Brain microvascular endothelial cell (primary cell): Measurements from ENCODE around the gene DIDO1.

ENCODE experiments used
- DNase-seq: peaks from one replicate; pipeline ENCODE4 v3.0.0-alpha.2; 2020
- H3K27ac ChIP-seq: fragments of 250-450 bp; sonication (Bioruptor Pico); 2 replicates; pipeline ENCODE4 v1.5.1; 2020; ENCODE audit warnings: mild to moderate bottlenecking, moderate library complexity
- H3K27me3 ChIP-seq: fragments of 250-450 bp; sonication (Bioruptor Pico); replicated peaks from 2 replicates; pipeline ENCODE4 v1.5.1; 2020; ENCODE audit warnings: mild to moderate bottlenecking
- H3K36me3 ChIP-seq: fragments of 250-450 bp; sonication (Bioruptor Pico); replicated peaks from 2 replicates; pipeline ENCODE4 v1.5.1; 2020; ENCODE audit warnings: mild to moderate bottlenecking
- H3K4me3 ChIP-seq: 2 replicates; pipeline ENCODE4 v1.5.1; 2011; ENCODE audit warnings: low read depth, mild to moderate bottlenecking, control low read depth, low read length, moderate library complexity
- CTCF ChIP-seq: IDR thresholded peaks from 2 replicates; pipeline ENCODE4 v1.5.1; 2011; ENCODE audit warnings: low read depth, mild to moderate bottlenecking, moderate library complexity, low read length, control low read depth, inconsistent platforms; ENCODE audit errors: missing control alignments
- in situ Hi-C: cut with HindIII; loops from 2 replicates; pipeline ENCODE4 v1.10.0; 2017; ENCODE audit warnings: low sequenced_read_pairs, low pct_ligation_motif_present

DIDO1 gene

GRCh38 chr20:62898093-62898964, 28.0 kb downstream of the DIDO1 start:
- no peak overlapping the region for H3K4me3 ChIP-seq
- in situ Hi-C loops = no loop called here
- TF ChIP-seq CTCF = no peak
- H3K36me3 ChIP-seq = peaks cover 56% of the 10 kb centered on the region
- H3K27me3 ChIP-seq = no peaks in the 10 kb centered on the region
- H3K27ac ChIP-seq = no peak overlapping the region
- DNase-seq = no peak

GRCh38 chr20:62897666-62898065, 28.6 kb downstream of the DIDO1 start:
- peaks cover 56% of the 10 kb centered on the region for H3K36me3 ChIP-seq
- H3K4me3 ChIP-seq = no peak overlapping the region
- no peak overlapping the region for H3K27ac ChIP-seq
- no peak for TF ChIP-seq CTCF
- DNase-seq = no peak
- no peaks in the 10 kb centered on the region for H3K27me3 ChIP-seq
- in situ Hi-C loops = no loop called here

- Histone ChIP-seq H3K27ac (no peak overlapping the region), H3K27me3 (no peaks in the 10 kb centered on the region), H3K36me3 (peaks cover 54% of the 10 kb centered on the region), H3K4me3 (no peak overlapping the region)
- no peak for DNase-seq
- TF ChIP-seq CTCF = no peak
- in situ Hi-C loops = no loop called here
Observed at GRCh38 chr20:62896526-62896925, 29.8 kb downstream of the DIDO1 start.

GRCh38 chr20:62895539-62895938, 30.8 kb downstream of the DIDO1 start:
- Histone ChIP-seq H3K4me3 (no peak overlapping the region), H3K27me3 (no peaks in the 10 kb centered on the region), H3K36me3 (peaks cover 53% of the 10 kb centered on the region), H3K27ac (no peak overlapping the region)
- no peak for DNase-seq
- in situ Hi-C loops = no loop called here
- TF ChIP-seq CTCF = no peak

- TF ChIP-seq CTCF = no peak
- Histone ChIP-seq H3K27me3 (no peaks in the 10 kb centered on the region), H3K4me3 (no peak overlapping the region), H3K27ac (no peak overlapping the region), H3K36me3 (peaks cover 62% of the 10 kb centered on the region)
- in situ Hi-C loops = no loop called here
- DNase-seq = no peak
Observed at GRCh38 chr20:62894261-62894660, 32.0 kb downstream of the DIDO1 start.

GRCh38 chr20:62893700-62894099, 32.6 kb downstream of the DIDO1 start:
- H3K27me3 ChIP-seq = no peaks in the 10 kb centered on the region
- in situ Hi-C loops = no loop called here
- TF ChIP-seq CTCF = peak; percentile 44
- H3K36me3 ChIP-seq = peaks cover 68% of the 10 kb centered on the region
- DNase-seq = no peak
- no peak overlapping the region for H3K27ac ChIP-seq
- H3K4me3 ChIP-seq = no peak overlapping the region
